HCT116 (cell line): ENCODE data around the gene KRT1. TPM values are rescaled to one million over a fixed set of nuclear protein-coding genes. Genes with fewer than 3 reads are reported as not detected.

Source experiments
- ATAC-seq: fragments of 200-7000 bp; cut with Tn5 transposase; 2 replicates; pipeline ENCODE4 v1.9.1; 2020; ENCODE audit warnings: mild to moderate bottlenecking, moderate library complexity
- BruUV-seq: library from RNA; stranded (reverse); fragments of 400-500 nt; replicated peaks from 2 replicates; lab custom pipeline; 2021; lab: Mats Ljungman, UMichigan
- CTCF ChIA-PET: fragments of 300-600 bp; sonication (Branson Sonifier 250); formaldehyde crosslinking; loops from one replicate; lab custom pipeline; 2021; ENCODE audit warnings: antibody characterized with exemption; lab: Charles Lee
- POLR2A ChIA-PET: fragments of 300-600, 350-600 bp; sonication (Branson Sonifier 250); formaldehyde crosslinking; loops from one replicate; lab custom pipeline; 2021; ENCODE audit warnings: antibody characterized with exemption; lab: Charles Lee
- RAD21 ChIA-PET, 2 experiments: fragments of 300-600 bp; sonication (Branson Sonifier 250); formaldehyde crosslinking; loops; one replicate each; lab custom pipeline; 2023; ENCODE audit warnings: low total read pairs in 2 of 2; ENCODE audit not compliant: uncharacterized antibody in 2 of 2, unreplicated experiment in 2 of 2, low non-redundant PET in 1 of 2; lab: Charles Lee
- DNase-seq: peaks from one replicate; pipeline ENCODE4 v3.0.0-alpha.2; 2010; ENCODE audit warnings: low read depth, low spot score
- H2AFZ ChIP-seq: fragments of 200-600 bp; shearing (Covaris generic), sonication (generic); 2 replicates; pipeline ENCODE4 v1.6.1; 2017; ENCODE audit warnings: low read depth, mixed run types, mixed read lengths, antibody characterized with exemption, low read length; ENCODE audit not compliant: poor library complexity, severe bottlenecking
- H3K27ac ChIP-seq: 2 replicates; pipeline ENCODE4 v1.5.1; 2012; ENCODE audit warnings: low read depth, low read length
- H3K27me3 ChIP-seq: fragments of 200-600 bp; sonication (generic); 2 replicates; pipeline ENCODE4 v1.6.1; 2016; ENCODE audit warnings: mixed run types, low read length, mixed read lengths; ENCODE audit not compliant: insufficient read depth
- H3K36me3 ChIP-seq, 2 experiments: fragments of 200-500 bp in 1 of 2; fragments of 200-600 bp in 1 of 2; sonication (Bioruptor generic) in 1 of 2; sonication (generic) in 1 of 2; 2 replicates each; pipeline versions ENCODE4 v1.5.1 to v1.6.1; 2014 to 2016; ENCODE audit warnings: low read length in 2 of 2, inconsistent platforms in 1 of 2, mixed read lengths in 1 of 2, mixed run types in 1 of 2; ENCODE audit not compliant: insufficient read depth in 2 of 2, control insufficient read depth in 1 of 2
- H3K4me1 ChIP-seq, 2 experiments: fragments of 200-600 bp in 1 of 2; sonication (generic) in 1 of 2; 2 replicates each; pipeline versions ENCODE4 v1.5.1 to v1.6.1; 2012 to 2017; ENCODE audit warnings: low read length in 2 of 2, inconsistent platforms in 1 of 2, mild to moderate bottlenecking in 1 of 2, mixed read lengths in 1 of 2, mixed run types in 1 of 2, moderate library complexity in 1 of 2; ENCODE audit not compliant: insufficient read depth in 2 of 2, control insufficient read depth in 1 of 2
- H3K4me2 ChIP-seq: fragments of 200-600 bp; sonication (generic); 2 replicates; pipeline ENCODE4 v1.6.1; 2017; ENCODE audit warnings: mixed run types, low read length, mixed read lengths
- H3K4me3 ChIP-seq, 2 experiments: fragments of 200-600 bp in 1 of 2; sonication (generic) in 1 of 2; replicated peaks in 1 of 2; 2 replicates each; pipeline ENCODE4 v1.5.1; 2011 to 2016; ENCODE audit warnings: low read length in 2 of 2, control low read depth in 1 of 2, low read depth in 1 of 2, mild to moderate bottlenecking in 1 of 2, mixed read lengths in 1 of 2, mixed run types in 1 of 2
- H3K79me2 ChIP-seq: fragments of 200-600 bp; sonication (generic); 2 replicates; pipeline ENCODE4 v1.6.1; 2017; ENCODE audit warnings: mild to moderate bottlenecking, mixed run types, low read length, moderate library complexity, mixed read lengths; ENCODE audit not compliant: insufficient read depth
- H3K9ac ChIP-seq: fragments of 200-600 bp; sonication (generic); 2 replicates; pipeline ENCODE4 v1.6.1; 2016; ENCODE audit warnings: low read length, mixed read lengths
- H3K9me2 ChIP-seq: fragments of 200-600 bp; sonication (generic), shearing (Covaris generic); 2 replicates; pipeline ENCODE4 v1.6.1; 2017; ENCODE audit warnings: mixed run types, mild to moderate bottlenecking, moderate library complexity; ENCODE audit not compliant: insufficient read depth
- H3K9me3 ChIP-seq, 2 experiments: fragments of 200-500 bp in 1 of 2; fragments of 200-600 bp in 1 of 2; sonication (Bioruptor generic) in 1 of 2; sonication (generic) in 1 of 2; 2 replicates each; pipeline ENCODE4 v1.6.1; 2014 to 2017; ENCODE audit warnings: low read length in 2 of 2, mixed read lengths in 2 of 2, inconsistent platforms in 1 of 2, low read depth in 1 of 2, mild to moderate bottlenecking in 1 of 2, mixed run types in 1 of 2, moderate library complexity in 1 of 2; ENCODE audit not compliant: control insufficient read depth in 1 of 2, insufficient read depth in 1 of 2
- H4K20me1 ChIP-seq: fragments of 200-600 bp; sonication (generic), shearing (Covaris generic); 2 replicates; pipeline ENCODE4 v1.6.1; 2017; ENCODE audit warnings: mixed run types, mild to moderate bottlenecking, moderate library complexity; ENCODE audit not compliant: insufficient read depth
- CBX3 ChIP-seq: IDR thresholded peaks from 2 replicates; pipeline ENCODE4 v1.6.1; 2012; ENCODE audit warnings: low read depth
- ELF1 ChIP-seq: IDR thresholded peaks from 2 replicates; pipeline ENCODE4 v1.6.1; 2012; ENCODE audit warnings: low read depth, borderline replicate concordance
- EZH2phosphoT487 ChIP-seq: fragments of 200-600 bp; IDR thresholded peaks from 2 replicates; pipeline ENCODE4 v1.6.1; 2018; ENCODE audit warnings: antibody characterized with exemption, borderline replicate concordance
- FOSL1 ChIP-seq: IDR thresholded peaks from 2 replicates; pipeline ENCODE4 v1.6.1; 2012; ENCODE audit warnings: low read depth
- RAD21 ChIP-seq: IDR thresholded peaks from 2 replicates; pipeline ENCODE4 v1.6.1; 2012; ENCODE audit warnings: low read depth, mild to moderate bottlenecking
- REST ChIP-seq: IDR thresholded peaks from 2 replicates; pipeline ENCODE4 v1.6.1; 2012; ENCODE audit warnings: low read depth
- TCF7L2 ChIP-seq: IDR thresholded peaks from 2 replicates; pipeline ENCODE4 v1.7.0; 2011; ENCODE audit warnings: borderline replicate concordance, inconsistent platforms; ENCODE audit not compliant: insufficient read depth, insufficient read length; ENCODE audit errors: extremely low read depth
- ZFX ChIP-seq: fragments of 450-650 bp; IDR thresholded peaks from 2 replicates; pipeline ENCODE4 v1.6.1; 2017
- ZNF274 ChIP-seq: fragments of 200-500 bp; sonication (Bioruptor generic); IDR thresholded peaks from 2 replicates; pipeline ENCODE4 v1.6.1; 2014; ENCODE audit warnings: mild to moderate bottlenecking, low read depth, low read length, inconsistent platforms
- intact Hi-C: fragments of 100-400 bp; cut with micrococcal nuclease; formaldehyde crosslinking; loops from 2 replicates; pipeline ENCODE4 v1.10.0; 2022
- total RNA-seq: library from RNA; stranded (reverse); gene quantifications from one replicate; pipeline ENCODE4 v1.2.1, GENCODE V29; 2021; ENCODE audit not compliant: unreplicated experiment
- TF ChIP-seq, protein P1 (sequence below): IDR thresholded peaks from 2 replicates; pipeline ENCODE4 v1.6.1; 2012

The KRT1 gene
- total RNA-seq, 1 experiment from 2014 or later: 0.20 TPM

DNA sequence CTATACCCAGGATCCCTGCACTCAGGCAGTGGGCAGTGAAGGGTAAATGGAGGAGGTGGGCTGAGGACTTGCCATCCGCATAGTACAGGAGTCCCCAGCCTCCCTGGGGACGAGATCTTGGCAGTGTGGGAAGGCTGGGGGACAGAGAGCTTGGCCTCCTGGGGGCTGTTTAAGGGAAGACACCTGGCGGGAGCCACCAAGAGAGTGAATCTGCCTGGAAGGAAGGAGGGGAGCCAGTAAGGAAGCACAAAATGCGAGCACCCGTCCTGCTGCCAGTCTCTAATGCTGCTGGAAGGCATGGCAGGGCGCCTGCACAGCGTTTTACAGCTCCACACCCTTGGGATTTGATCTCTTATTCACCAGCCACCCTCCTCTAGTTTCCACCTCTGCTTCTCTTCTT is 20.8 kb downstream of the KRT1 start (continued):
- TF ChIP-seq REST (no peak), RAD21 (no peak), ZNF274 (no peak), FOSL1 (no peak), TCF7L2 (no peak), ZFX (no peak), CBX3 (no peak)

GRCh38 chr12:52658196-52658595 is 22.0 kb downstream of the KRT1 start:
- TF ChIP-seq CBX3: no peak
- TF ChIP-seq, protein P1, sequence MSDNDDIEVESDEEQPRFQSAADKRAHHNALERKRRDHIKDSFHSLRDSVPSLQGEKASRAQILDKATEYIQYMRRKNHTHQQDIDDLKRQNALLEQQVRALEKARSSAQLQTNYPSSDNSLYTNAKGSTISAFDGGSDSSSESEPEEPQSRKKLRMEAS: no peak
- no peak for TF ChIP-seq EZH2phosphoT487
- no peak for TF ChIP-seq ELF1
- TF ChIP-seq, all 23 proteins: peak for 0
- POLR2A ChIA-PET: no interaction called here
- H3K79me2 ChIP-seq: no peaks in the 10 kb centered on the region
- no peak overlapping the region for H3K4me2 ChIP-seq
- RAD21 ChIA-PET: no interaction called here
- H3K27ac ChIP-seq: no peak overlapping the region
- no TSS peak for BruUV-seq
- no peaks in the 10 kb centered on the region for H4K20me1 ChIP-seq
- peaks cover 15 to 21% of the 10 kb centered on the region in 2 experiments for H3K4me1 ChIP-seq
- ATAC-seq (no peak), DNase-seq (no peak)
- no peak overlapping the region for H2AFZ ChIP-seq
- CTCF ChIA-PET: no interaction called here
- no peaks in the 10 kb centered on the region for H3K9me2 ChIP-seq
- H3K9ac ChIP-seq: no peak overlapping the region
- no peaks in the 10 kb centered on the region for H3K9me3 ChIP-seq
- H3K27me3 ChIP-seq: 0 out of 2 replicates have a peak, but pooled peaks cover 3% of the 10 kb centered on the region
- intact Hi-C loops: no loop called here
- H3K36me3 ChIP-seq: no peaks in the 10 kb centered on the region
- no peak overlapping the region for H3K4me3 ChIP-seq
